SIG-M5 treated with dmso at 0.1 percent for 504 hours (cell line): ENCODE results near the gene SSH3.
A peak's percentile ranks its signal among the peaks of the same experiment; 100 is the strongest.

Experiments
- DNase-seq: peaks from one replicate; lab custom pipeline; 2025; ENCODE audit not compliant: unreplicated experiment; lab: John Stamatoyannopoulos, UW

Gene SSH3

GRCh38 chr11:67290801-67291200 lies 12.5 kb upstream of the SSH3 start:
- no peak for DNase-seq

GRCh38 chr11:67291481-67292381 lies 11.6 kb upstream of the SSH3 start:
- no peak for DNase-seq

- DNase-seq: no peak
Observed at GRCh38 chr11:67292671-67293070, 10.7 kb upstream of the SSH3 start.

- peak; percentile 38 for DNase-seq
Observed at GRCh38 chr11:67293090-67293489, 10.2 kb upstream of the SSH3 start.

GRCh38 chr11:67295846-67296245 lies 7.5 kb upstream of the SSH3 start:
- DNase-seq: no peak

- no peak for DNase-seq
Observed at GRCh38 chr11:67298786-67299185, 4.5 kb upstream of the SSH3 start.

GRCh38 chr11:67299471-67300191 lies 3.7 kb upstream of the SSH3 start:
- no peak for DNase-seq

- DNase-seq: no peak
Observed at GRCh38 chr11:67300256-67300755, 3.0 kb upstream of the SSH3 start.

GRCh38 chr11:67300756-67301312 lies 2.5 kb upstream of the SSH3 start:
- no peak for DNase-seq

GRCh38 chr11:67301313-67301921 lies 1.9 kb upstream of the SSH3 start:
- no peak for DNase-seq

GRCh38 chr11:67301951-67302516 lies 1.3 kb upstream of the SSH3 start:
- DNase-seq: peak; percentile 72

- DNase-seq: peak; percentile 50
Observed at GRCh38 chr11:67302571-67303131, 679 bp upstream of the SSH3 start.

- DNase-seq: no peak
Observed at GRCh38 chr11:67303835-67304411, 593 bp downstream of the SSH3 start.

GRCh38 chr11:67304511-67305113 lies 1.3 kb downstream of the SSH3 start:
- DNase-seq: no peak

- DNase-seq: no peak
Observed at GRCh38 chr11:67306769-67307544, 3.6 kb downstream of the SSH3 start.

- DNase-seq: no peak
Observed at GRCh38 chr11:67307545-67308001, 4.2 kb downstream of the SSH3 start.

- DNase-seq: no peak
Observed at GRCh38 chr11:67308031-67308866, 4.9 kb downstream of the SSH3 start.

- no peak for DNase-seq
Observed at GRCh38 chr11:67309166-67309565, 5.8 kb downstream of the SSH3 start.
